HG02798 (cell line): ENCODE measurements around the gene COA7.
A peak's percentile ranks its signal among the peaks of the same experiment; 100 is the strongest.
"Not testable (repeated sequence)": the region's sequence is repeated elsewhere in the genome, so short reads cannot be mapped to it uniquely, and the experiment has no call there.

Experiments used
- ATAC-seq: cut with Tn5 transposase; IDR thresholded peaks from one replicate; pipeline ENCODE4 v1.9.1; 2021; ENCODE audit warnings: mild to moderate bottlenecking; ENCODE audit not compliant: unreplicated experiment, poor library complexity

Gene COA7

GRCh38 chr1:52697795-52698674 lies at the start of gene COA7:
COA7 (minus strand) TSS chr1:52698347; CDS start chr1:52698326, 21 bp downstream.
- ATAC-seq = peak; percentile 59

GRCh38 chr1:52747450-52747849 lies 49.3 kb upstream of the COA7 start:
- no peak for ATAC-seq

- no peak for ATAC-seq
Observed at GRCh38 chr1:52746189-52746588, 48.0 kb upstream of the COA7 start.

- no peak for ATAC-seq
Observed at GRCh38 chr1:52741259-52741658, 43.1 kb upstream of the COA7 start.

- ATAC-seq = no peak
Observed at GRCh38 chr1:52739699-52740467, 41.7 kb upstream of the COA7 start.

- no peak for ATAC-seq
Observed at GRCh38 chr1:52738893-52739292, 40.7 kb upstream of the COA7 start.

GRCh38 chr1:52738148-52738547 lies 40.0 kb upstream of the COA7 start:
- ATAC-seq = no peak

- not testable (repeated sequence) for ATAC-seq
Observed at GRCh38 chr1:52735371-52735770, 37.2 kb upstream of the COA7 start.

- ATAC-seq = no peak
Observed at GRCh38 chr1:52733368-52733767, 35.2 kb upstream of the COA7 start.

- no peak for ATAC-seq
Observed at GRCh38 chr1:52727956-52728656, 30.0 kb upstream of the COA7 start.

GRCh38 chr1:52727114-52727586 lies 29.0 kb upstream of the COA7 start:
- ATAC-seq = no peak

GRCh38 chr1:52726265-52727113 lies 28.3 kb upstream of the COA7 start, which contains the start of gene ZYG11B:
ZYG11B (plus strand) TSS chr1:52726453; CDS start chr1:52726654, 201 bp downstream.
- peak; percentile 97 for ATAC-seq

- ATAC-seq = no peak
Observed at GRCh38 chr1:52725903-52726264, 27.7 kb upstream of the COA7 start.

GRCh38 chr1:52723260-52723659 lies 25.1 kb upstream of the COA7 start:
- no peak for ATAC-seq

GRCh38 chr1:52715296-52715695 lies 17.1 kb upstream of the COA7 start:
- ATAC-seq = not testable (repeated sequence)

- ATAC-seq = no peak
Observed at GRCh38 chr1:52713590-52713989, 15.4 kb upstream of the COA7 start.

- ATAC-seq = no peak
Observed at GRCh38 chr1:52709016-52709415, 10.9 kb upstream of the COA7 start.

GRCh38 chr1:52707927-52708655 lies 9.9 kb upstream of the COA7 start:
- ATAC-seq = no peak
